Measurements from ENCODE around the gene SNAPC5. TPM values are rescaled to one million over a fixed set of nuclear protein-coding genes. Genes with fewer than 3 reads are reported as not detected.

Gene SNAPC5
- total and polyA plus RNA-seq, 2 experiments from 2014 or later, result 21.2 to 43.2 TPM

GRCh38 chr15:66489179-66489791, 8.3 kb downstream of the SNAPC5 start (continued):
- no peak for TF ChIP-seq ZNF462 (CRISPR knock-in tag; IDR thresholded peaks at IDR 0.05)

GRCh38 chr15:66488525-66488924, 9.0 kb downstream of the SNAPC5 start:
- no peaks in the 10 kb centered on the region for H3K27me3 ChIP-seq (ENCODE audit: insufficient read depth)
- Mint-ChIP-seq H3K27me3 (ENCODE audit: insufficient read depth, low read depth, poor library complexity) (peaks cover 8% of the 10 kb centered on the region), H3K36me3 (ENCODE audit: low read depth) (peaks cover 63% of the 10 kb centered on the region), H3K9me3 (no peaks in the 10 kb centered on the region), H3K4me3 (no peak overlapping the region), H3K27ac (no peak overlapping the region), H3K4me1 (no peaks in the 10 kb centered on the region)
- DNase-seq (ENCODE audit: low spot score) (no peak), ATAC-seq (no peak)
- H3K4me3 ChIP-seq, result no peak overlapping the region
- H3K4me2 ChIP-seq, result no peak overlapping the region
- no peak overlapping the region for H2AFZ ChIP-seq
- peaks cover 8% of the 10 kb centered on the region; the same call in 1 of the 2 replicates for H4K20me1 ChIP-seq (replicated peaks; ENCODE audit: insufficient read depth)
- no peaks in the 10 kb centered on the region for H3K9me2 ChIP-seq (ENCODE audit: insufficient read depth)
- TF ChIP-seq CTCF (conservative IDR thresholded peaks at IDR 0.05; ENCODE audit: low read depth in 2 of 2) (no peak), STAT1 (IDR thresholded peaks at IDR 0.05; ENCODE audit: unreplicated experiment) (no peak), EZH2 (IDR thresholded peaks at IDR 0.05; ENCODE audit: low read depth, unreplicated experiment) (no peak), REST (IDR thresholded peaks at IDR 0.05; ENCODE audit: unreplicated experiment) (no peak), ZNF331 (CRISPR knock-in tag; IDR thresholded peaks at IDR 0.05; ENCODE audit: low read depth) (no peak)
- H3K36me3 ChIP-seq (ENCODE audit: insufficient read depth), result peaks cover 9% of the 10 kb centered on the region
- no peak overlapping the region for H3K27ac ChIP-seq (ENCODE audit: low read depth)
- H3K79me2 ChIP-seq (replicated peaks; ENCODE audit: insufficient read depth), result 0 out of 2 replicates have a peak, but pooled peaks cover 3% of the 10 kb centered on the region
- 0 out of 2 replicates have a peak, but pooled peaks cover 10% of the 10 kb centered on the region for H3F3A ChIP-seq (replicated peaks; ENCODE audit: low read depth)
- no peaks in the 10 kb centered on the region for H3K4me1 ChIP-seq (ENCODE audit: insufficient read depth)
